ENCODE results near the gene LGR4.
A peak's percentile ranks its signal among the peaks of the same experiment; 100 is the strongest.

Gene LGR4

DNA sequence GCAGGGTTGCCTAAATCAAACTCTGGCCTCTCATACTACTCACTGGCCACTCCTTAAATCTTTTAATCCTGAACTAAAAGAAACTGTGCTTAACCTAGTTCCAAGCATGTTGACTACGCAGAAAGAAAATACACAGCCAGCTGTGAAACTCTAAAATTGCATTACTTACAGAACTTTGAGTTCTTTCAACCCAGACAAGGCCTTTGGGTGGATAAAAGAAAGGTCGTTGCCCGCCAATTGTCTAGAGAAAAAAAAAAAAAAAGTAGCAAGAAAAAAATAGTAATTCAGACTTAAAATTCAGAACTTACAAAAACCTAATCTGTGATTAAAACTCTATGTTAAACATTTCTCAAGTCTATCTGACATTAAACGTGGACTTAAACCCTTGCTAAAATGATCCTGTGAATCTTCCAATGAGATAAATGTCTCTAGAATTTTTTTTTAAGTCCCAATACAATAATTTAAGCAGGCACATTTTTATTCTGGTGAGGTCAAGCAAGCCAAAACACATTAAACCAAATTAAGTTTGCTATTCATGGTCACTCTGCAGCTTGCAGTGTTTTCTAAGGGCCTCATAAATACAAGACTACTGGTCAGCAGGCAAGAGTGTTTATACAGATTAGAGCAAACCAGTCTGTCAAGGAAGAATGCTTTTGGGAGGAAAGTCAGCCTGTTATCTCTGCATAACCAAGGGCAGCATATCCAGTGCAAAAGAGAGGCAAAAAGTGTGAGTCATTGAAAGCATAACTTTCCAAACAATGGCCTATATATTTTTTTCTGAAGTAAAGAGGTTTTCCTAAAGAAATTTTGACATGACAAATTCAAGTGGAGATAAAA lies 80.1 kb downstream of the LGR4 start:
- DNase-seq (ENCODE audit: low spot score in 2 of 2): peak; percentile 27 to 79
- H3K27me3 ChIP-seq (ENCODE audit: low read depth): no peaks in the 10 kb centered on the region
- H3K36me3 ChIP-seq (replicated peaks): peaks cover 15% of the 10 kb centered on the region
- H3K4me3 ChIP-seq: no peak overlapping the region
- H3K4me1 ChIP-seq: peaks cover 87% of the 10 kb centered on the region
- in situ Hi-C loops (cut with MboI; ENCODE audit: low sequenced_read_pairs): no loop called here
- H3K9me3 ChIP-seq: no peaks in the 10 kb centered on the region

DNA sequence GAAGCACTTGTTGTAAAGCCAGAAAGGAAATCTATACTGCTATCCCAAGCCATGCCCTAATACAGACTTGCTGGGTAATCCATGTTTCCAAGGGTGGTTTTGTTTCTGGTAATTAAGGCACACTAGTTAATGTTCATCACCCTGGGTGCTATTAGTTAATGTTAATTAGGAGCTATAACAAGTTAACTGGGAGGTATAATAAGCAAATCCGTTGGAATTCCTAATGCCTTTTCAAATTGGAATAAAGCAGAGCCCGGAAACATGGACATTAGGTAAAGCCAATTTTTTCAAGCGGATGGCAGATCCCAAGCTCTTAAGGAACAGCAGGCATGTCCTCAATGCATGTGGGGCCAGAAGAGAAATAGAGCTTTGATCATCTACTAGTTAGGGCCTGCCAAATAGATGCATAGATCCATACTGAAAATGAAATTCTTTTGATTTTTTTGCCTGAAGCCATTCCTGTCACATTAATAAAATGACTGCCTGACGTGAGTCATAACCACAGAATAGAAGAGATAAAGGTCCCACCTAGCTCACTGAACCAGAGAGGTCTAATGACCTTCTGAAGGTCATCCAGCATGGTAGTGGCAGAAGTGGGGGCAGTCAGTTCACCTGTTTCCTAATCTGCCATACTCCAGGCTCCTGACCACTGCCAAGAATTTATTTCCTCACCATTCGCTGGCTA lies 81.1 kb downstream of the LGR4 start:
- peaks cover 83% of the 10 kb centered on the region for H3K4me1 ChIP-seq
- in situ Hi-C loops (cut with MboI; ENCODE audit: low sequenced_read_pairs): no loop called here
- H3K9me3 ChIP-seq: no peaks in the 10 kb centered on the region
- peaks cover 15% of the 10 kb centered on the region for H3K36me3 ChIP-seq (replicated peaks)
- no peaks in the 10 kb centered on the region for H3K27me3 ChIP-seq (ENCODE audit: low read depth)
- no peak overlapping the region for H3K4me3 ChIP-seq
- DNase-seq (ENCODE audit: low spot score in 2 of 2): no peak

DNA sequence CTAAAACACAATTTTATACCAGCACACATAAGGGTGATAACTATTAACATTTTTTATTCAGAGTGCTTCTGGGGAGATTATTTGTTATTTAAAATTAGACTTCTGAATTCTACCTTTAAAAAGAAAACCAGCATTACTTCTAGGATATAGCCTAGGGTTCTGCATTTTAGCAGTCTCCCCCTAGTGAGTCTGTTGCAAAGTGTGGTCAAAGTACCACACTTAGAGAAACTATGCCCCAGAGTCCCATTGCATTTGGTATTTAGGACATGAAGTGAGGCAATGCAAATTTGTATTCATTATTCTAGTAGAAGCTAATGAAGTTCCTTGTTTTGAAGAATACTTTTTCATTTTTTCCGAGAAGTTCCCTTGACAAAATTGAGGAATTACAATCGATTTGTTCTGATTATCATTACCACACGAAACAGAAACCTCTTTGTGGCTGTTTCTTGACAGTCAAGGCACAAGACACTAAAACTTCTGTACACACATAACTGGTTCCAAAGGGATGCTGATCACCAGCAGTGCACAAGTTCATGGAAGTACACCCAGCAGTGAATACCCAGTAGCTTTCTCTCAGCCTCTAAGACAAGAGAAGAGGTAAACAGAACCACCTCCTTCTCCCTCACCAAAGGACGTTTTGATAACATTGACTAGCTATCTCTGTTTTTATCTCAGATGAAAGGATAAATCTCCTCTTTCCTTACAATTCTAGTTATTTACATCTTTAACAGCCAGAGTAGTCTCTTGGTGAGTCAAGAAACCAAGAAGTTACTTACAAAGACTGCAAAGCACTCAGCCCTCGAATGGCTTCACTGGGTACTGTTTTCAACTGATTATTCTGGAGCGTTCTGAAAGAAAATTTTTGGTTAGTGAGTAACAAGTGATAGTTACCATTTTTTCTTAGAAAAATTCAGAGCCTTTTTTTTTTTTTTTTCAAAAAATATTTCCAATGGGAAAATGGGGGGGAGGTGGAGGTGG lies 82.0 kb downstream of the LGR4 start:
- Histone ChIP-seq H3K27me3 (ENCODE audit: low read depth) (no peaks in the 10 kb centered on the region), H3K4me3 (no peak overlapping the region), H3K4me1 (peaks cover 74% of the 10 kb centered on the region), H3K36me3 (replicated peaks) (peaks cover 20% of the 10 kb centered on the region), H3K9me3 (no peaks in the 10 kb centered on the region)
- in situ Hi-C loops (cut with MboI; ENCODE audit: low sequenced_read_pairs): no loop called here
- DNase-seq (ENCODE audit: low spot score in 2 of 2): no peak

DNA sequence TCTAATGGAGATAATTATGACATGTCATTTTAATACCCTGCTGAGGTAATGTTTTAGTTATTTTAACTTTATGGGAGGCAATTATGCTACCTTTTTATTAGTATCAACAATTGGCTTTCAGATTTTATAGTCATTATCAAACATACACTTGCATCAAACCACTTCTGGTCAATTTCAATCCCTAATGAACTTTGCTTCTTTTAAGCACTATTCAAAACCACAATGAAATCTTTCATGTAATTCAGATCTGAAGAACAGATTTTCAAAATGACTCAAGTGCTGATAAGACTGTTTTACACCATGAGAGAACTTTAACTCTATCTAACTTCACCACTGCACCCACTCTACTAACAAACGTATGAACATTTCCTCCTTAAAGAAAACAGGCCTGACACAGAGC lies 83.7 kb downstream of the LGR4 start:
- no peak overlapping the region for H3K4me3 ChIP-seq
- in situ Hi-C loops (cut with MboI; ENCODE audit: low sequenced_read_pairs): no loop called here
- H3K27me3 ChIP-seq (ENCODE audit: low read depth): no peaks in the 10 kb centered on the region
- peaks cover 57% of the 10 kb centered on the region for H3K4me1 ChIP-seq
- DNase-seq (ENCODE audit: low spot score in 2 of 2): no peak
- H3K36me3 ChIP-seq (replicated peaks): peaks cover 34% of the 10 kb centered on the region
- no peaks in the 10 kb centered on the region for H3K9me3 ChIP-seq

DNA sequence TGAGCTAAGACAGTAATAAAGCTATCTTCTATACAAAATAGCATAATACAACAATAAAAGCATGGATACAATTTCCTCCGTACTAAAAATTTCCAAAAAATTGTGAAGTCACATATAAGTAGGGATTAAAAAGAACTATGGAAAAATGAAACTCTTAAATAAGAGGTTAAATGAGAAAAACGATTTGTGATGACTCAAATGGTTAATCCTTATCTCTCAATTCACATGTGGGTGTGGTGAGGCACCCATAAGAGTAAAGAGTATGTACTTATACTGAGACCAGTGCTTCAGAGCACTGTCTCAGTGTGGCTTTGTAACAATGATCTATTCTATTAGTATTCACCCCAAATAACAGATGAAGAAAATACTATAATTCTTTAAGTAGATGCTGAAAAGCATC lies 84.6 kb downstream of the LGR4 start:
- Histone ChIP-seq H3K9me3 (no peaks in the 10 kb centered on the region), H3K27me3 (ENCODE audit: low read depth) (no peaks in the 10 kb centered on the region), H3K36me3 (replicated peaks) (peaks cover 41% of the 10 kb centered on the region), H3K4me3 (no peak overlapping the region), H3K4me1 (peaks cover 48% of the 10 kb centered on the region)
- in situ Hi-C loops (cut with MboI; ENCODE audit: low sequenced_read_pairs): no loop called here
- no peak for DNase-seq (ENCODE audit: low spot score in 2 of 2)

DNA sequence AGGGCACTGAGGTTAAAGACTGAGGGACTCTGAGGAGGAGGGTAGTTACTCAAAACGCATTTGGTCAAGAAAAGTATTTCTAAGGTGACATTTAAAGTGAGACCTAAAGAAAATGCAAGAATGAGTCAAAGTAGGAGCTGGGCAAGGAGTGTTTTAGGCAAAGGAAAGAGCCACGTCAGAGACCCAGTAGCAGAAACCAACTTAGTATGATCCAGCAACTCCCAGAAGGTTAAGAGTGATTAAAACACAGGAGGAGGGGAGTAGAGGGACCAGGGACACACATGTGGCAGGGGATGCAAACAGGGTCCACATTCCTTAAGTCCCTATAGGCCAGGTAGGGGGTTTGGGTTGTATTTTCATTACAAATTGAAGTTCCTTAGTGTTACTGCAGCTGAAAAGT lies 85.2 kb downstream of the LGR4 start:
- in situ Hi-C loops (cut with MboI; ENCODE audit: low sequenced_read_pairs): no loop called here
- Histone ChIP-seq H3K4me1 (peaks cover 42% of the 10 kb centered on the region), H3K27me3 (ENCODE audit: low read depth) (no peaks in the 10 kb centered on the region), H3K4me3 (no peak overlapping the region), H3K9me3 (no peaks in the 10 kb centered on the region), H3K36me3 (replicated peaks) (peaks cover 46% of the 10 kb centered on the region)
- no peak for DNase-seq (ENCODE audit: low spot score in 2 of 2)

DNA sequence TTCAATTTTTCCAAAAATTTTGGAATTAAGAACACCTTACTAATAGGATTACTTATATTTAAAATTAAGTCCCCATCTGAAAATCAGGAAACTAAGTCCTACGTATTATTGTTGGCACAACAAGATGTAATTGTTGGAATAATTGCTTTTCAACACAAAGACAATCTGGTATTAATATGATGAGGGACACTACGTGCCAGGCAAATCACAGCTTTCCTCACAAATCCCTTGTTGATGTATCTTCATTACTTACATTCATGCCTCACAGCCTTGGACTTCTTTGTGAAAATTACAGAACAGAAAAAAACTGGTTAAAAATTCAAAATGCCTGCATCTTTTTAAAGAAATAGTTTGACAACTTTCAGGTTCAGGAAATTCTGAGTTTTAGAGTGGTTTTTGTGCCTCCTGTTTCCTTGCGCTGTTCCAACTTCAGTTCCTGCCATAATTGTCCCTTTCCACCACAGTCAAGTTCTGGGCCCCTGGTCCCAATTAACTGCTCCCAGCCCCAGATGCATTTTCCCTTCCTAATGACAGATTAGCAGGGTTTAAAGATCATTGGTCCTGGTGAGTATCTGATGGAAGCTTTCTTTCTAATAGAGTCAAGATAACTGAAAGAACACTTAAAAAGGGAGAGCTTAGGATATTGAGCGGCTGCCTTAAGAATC lies 86.3 kb downstream of the LGR4 start:
- Histone ChIP-seq H3K27me3 (ENCODE audit: low read depth) (no peaks in the 10 kb centered on the region), H3K4me3 (no peak overlapping the region), H3K9me3 (no peaks in the 10 kb centered on the region), H3K36me3 (replicated peaks) (peaks cover 51% of the 10 kb centered on the region), H3K4me1 (peaks cover 31% of the 10 kb centered on the region)
- DNase-seq (ENCODE audit: low spot score in 2 of 2): no peak
- in situ Hi-C loops (cut with MboI; ENCODE audit: low sequenced_read_pairs): no loop called here

DNA sequence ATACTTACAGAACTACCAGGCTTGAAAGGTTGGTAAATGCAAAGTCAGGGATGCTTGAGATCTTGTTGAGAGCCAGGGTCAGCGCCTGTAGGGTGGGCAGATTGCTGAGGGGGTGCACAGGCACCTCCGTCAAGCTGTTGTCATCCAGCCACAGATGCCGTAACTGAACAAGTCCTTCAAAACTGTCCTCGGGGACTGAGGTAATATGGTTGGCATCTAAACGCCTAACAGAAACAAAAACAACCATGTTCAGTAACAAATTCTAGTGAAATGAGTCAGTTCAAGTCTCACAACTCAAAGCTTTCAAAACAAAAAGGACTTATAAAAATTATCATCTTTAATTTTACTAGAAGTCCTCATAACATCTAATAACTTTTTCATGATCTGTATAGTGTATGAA lies 87.3 kb downstream of the LGR4 start:
- no peaks in the 10 kb centered on the region for H3K9me3 ChIP-seq
- H3K4me3 ChIP-seq: no peak overlapping the region
- peaks cover 57% of the 10 kb centered on the region for H3K36me3 ChIP-seq (replicated peaks)
- in situ Hi-C loops (cut with MboI; ENCODE audit: low sequenced_read_pairs): no loop called here
- peaks cover 24% of the 10 kb centered on the region for H3K4me1 ChIP-seq
- no peaks in the 10 kb centered on the region for H3K27me3 ChIP-seq (ENCODE audit: low read depth)
- no peak for DNase-seq (ENCODE audit: low spot score in 2 of 2)

DNA sequence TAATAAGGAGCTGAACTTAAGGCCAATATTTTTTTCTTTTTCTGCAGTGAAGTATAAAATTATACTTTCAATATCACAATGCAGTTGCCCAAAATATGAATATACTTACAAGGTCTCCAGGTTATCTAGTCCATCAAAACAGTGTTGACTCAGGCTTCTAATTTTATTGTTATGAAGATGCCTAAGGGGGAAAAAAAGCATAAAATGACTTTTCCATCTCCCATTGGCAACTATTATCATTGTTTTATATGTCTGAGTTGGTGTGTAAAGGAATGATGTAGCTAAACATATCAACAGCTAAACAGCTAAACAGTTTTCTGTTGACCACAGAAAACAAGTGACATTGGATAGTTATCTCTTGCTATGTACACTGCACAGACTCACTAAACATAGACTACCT lies 88.4 kb downstream of the LGR4 start:
- Histone ChIP-seq H3K4me3 (no peak overlapping the region), H3K4me1 (peaks cover 15% of the 10 kb centered on the region), H3K27me3 (ENCODE audit: low read depth) (no peaks in the 10 kb centered on the region), H3K36me3 (replicated peaks) (peaks cover 58% of the 10 kb centered on the region), H3K9me3 (no peaks in the 10 kb centered on the region)
- in situ Hi-C loops (cut with MboI; ENCODE audit: low sequenced_read_pairs): no loop called here
- DNase-seq (ENCODE audit: low spot score in 2 of 2): no peak

DNA sequence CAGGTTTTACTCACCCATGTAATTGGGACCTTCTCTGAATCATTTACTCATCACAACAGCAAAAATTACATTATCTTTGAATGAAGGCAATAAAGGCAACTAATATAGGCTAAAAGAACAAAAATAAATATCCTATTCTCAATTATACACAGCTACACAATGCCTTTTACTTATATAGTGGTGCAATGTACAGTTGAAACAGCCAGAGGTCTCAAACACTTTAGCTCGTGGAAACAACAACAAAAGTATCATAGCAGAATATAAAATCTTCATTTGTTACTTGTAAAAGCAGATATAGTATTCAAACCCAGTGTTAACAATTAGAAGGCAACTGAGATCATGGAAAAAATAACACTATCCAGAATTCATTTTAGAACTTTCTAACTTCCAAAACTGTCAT lies 88.9 kb downstream of the LGR4 start:
- no peak for DNase-seq (ENCODE audit: low spot score in 2 of 2)
- H3K4me3 ChIP-seq: no peak overlapping the region
- H3K4me1 ChIP-seq: peaks cover 9% of the 10 kb centered on the region
- H3K9me3 ChIP-seq: no peaks in the 10 kb centered on the region
- H3K27me3 ChIP-seq (ENCODE audit: low read depth): no peaks in the 10 kb centered on the region
- in situ Hi-C loops (cut with MboI; ENCODE audit: low sequenced_read_pairs): no loop called here
- peaks cover 64% of the 10 kb centered on the region for H3K36me3 ChIP-seq (replicated peaks)

DNA sequence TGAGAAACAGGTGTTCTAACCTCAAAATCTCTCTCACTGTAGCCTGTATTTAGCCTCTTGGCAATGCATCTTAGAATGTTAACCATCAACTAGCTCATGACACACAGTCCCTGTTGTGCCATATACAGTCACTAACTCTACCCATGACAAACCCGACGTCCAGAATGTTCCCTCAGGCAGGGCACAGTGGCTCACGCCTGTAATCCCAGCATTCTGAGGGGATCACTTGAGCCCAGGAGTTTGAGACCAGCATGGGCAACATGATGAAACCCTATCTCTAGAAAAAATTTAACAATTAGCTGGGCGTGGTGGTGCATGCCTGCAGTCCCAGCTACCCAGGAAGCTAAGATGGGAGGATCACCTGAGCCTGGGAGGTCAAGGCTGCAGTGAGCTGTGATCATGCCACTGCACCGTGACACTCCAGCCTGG lies 91.3 kb downstream of the LGR4 start:
- Histone ChIP-seq H3K27me3 (ENCODE audit: low read depth) (no peaks in the 10 kb centered on the region), H3K9me3 (no peaks in the 10 kb centered on the region), H3K4me3 (no peak overlapping the region), H3K36me3 (replicated peaks) (peaks cover 75% of the 10 kb centered on the region), H3K4me1 (no peaks in the 10 kb centered on the region; the same call in 1 of the 2 replicates)
- in situ Hi-C loops (cut with MboI; ENCODE audit: low sequenced_read_pairs): no loop called here
- DNase-seq (ENCODE audit: low spot score in 2 of 2): no peak

DNA sequence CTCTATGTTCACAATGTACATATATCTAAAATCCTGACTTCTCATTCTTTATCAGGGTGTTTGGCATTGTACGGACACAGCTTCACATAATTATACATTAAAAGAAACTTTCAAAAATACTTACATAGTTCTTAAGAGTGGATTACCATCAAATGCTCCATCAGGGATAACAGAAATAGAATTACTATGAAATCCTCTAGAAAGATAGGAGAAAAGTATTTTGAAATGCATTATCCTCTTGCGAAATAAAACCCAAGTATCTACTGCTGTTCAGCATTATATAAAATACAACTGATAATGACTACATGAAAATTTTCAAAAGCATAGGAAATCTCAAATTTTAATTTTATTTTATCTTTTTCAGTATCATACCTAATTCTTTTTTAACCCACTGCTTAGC lies 91.8 kb downstream of the LGR4 start:
- Histone ChIP-seq H3K27me3 (ENCODE audit: low read depth) (no peaks in the 10 kb centered on the region), H3K9me3 (no peaks in the 10 kb centered on the region), H3K36me3 (replicated peaks) (peaks cover 71% of the 10 kb centered on the region), H3K4me3 (no peak overlapping the region), H3K4me1 (no peaks in the 10 kb centered on the region; the same call in 1 of the 2 replicates)
- no peak for DNase-seq (ENCODE audit: low spot score in 2 of 2)
- in situ Hi-C loops (cut with MboI; ENCODE audit: low sequenced_read_pairs): no loop called here

DNA sequence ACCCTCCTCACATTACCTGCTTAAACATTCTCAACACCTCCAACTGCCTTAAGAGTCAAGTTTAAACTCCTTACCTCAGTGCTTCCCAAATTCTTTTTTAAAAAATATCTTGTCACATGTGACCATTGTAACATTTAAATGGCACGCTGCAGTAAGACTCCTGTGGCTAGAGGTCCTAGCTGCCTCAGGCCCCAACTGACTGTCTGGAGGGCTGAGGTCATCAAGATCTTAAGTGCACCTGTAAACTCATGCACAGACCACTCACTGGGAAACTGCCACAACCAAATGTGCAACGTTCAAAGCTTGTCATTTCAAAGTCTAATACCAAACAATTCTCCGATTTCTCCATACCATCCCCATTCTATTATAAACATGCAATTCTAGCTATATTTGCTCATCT lies 93.1 kb downstream of the LGR4 start:
- Histone ChIP-seq H3K27me3 (ENCODE audit: low read depth) (no peaks in the 10 kb centered on the region), H3K36me3 (replicated peaks) (peaks cover 65% of the 10 kb centered on the region), H3K9me3 (no peaks in the 10 kb centered on the region), H3K4me3 (no peak overlapping the region), H3K4me1 (no peaks in the 10 kb centered on the region; the same call in 1 of the 2 replicates)
- in situ Hi-C loops (cut with MboI; ENCODE audit: low sequenced_read_pairs): no loop called here
- DNase-seq (ENCODE audit: low spot score in 2 of 2): no peak

Measured in HAP-1 (cell line).